Measurements from ENCODE around the gene KLHL42.

KLHL42 gene

GRCh38 chr12:27797301-27798025, 17.4 kb downstream of the KLHL42 start:
- no peak for DNase-seq (ENCODE audit: low read depth)
- no peak overlapping the region for H3K4me3 ChIP-seq (ENCODE audit: low read length)
- TF ChIP-seq CTCF (conservative IDR thresholded peaks at IDR 0.05; ENCODE audit: low read depth, low read length), result no peak

GRCh38 chr12:27800819-27801218, 20.8 kb downstream of the KLHL42 start:
- no peak overlapping the region for H3K4me3 ChIP-seq (ENCODE audit: low read length)
- no peak for TF ChIP-seq CTCF (conservative IDR thresholded peaks at IDR 0.05; ENCODE audit: low read depth, low read length)
- no peak for DNase-seq (ENCODE audit: low read depth)

- DNase-seq (ENCODE audit: low read depth), result no peak
- H3K4me3 ChIP-seq (ENCODE audit: low read length), result no peak overlapping the region
- no peak for TF ChIP-seq CTCF (conservative IDR thresholded peaks at IDR 0.05; ENCODE audit: low read depth, low read length)
Measured at GRCh38 chr12:27801630-27802029, 21.6 kb downstream of the KLHL42 start.

- DNase-seq (ENCODE audit: low read depth), result no peak
- no peak overlapping the region for H3K4me3 ChIP-seq (ENCODE audit: low read length)
- TF ChIP-seq CTCF (conservative IDR thresholded peaks at IDR 0.05; ENCODE audit: low read depth, low read length), result no peak
Measured at GRCh38 chr12:27802511-27802910, 22.5 kb downstream of the KLHL42 start.

GRCh38 chr12:27802936-27803335, 22.9 kb downstream of the KLHL42 start:
- H3K4me3 ChIP-seq (ENCODE audit: low read length), result no peak overlapping the region
- DNase-seq (ENCODE audit: low read depth), result no peak

GRCh38 chr12:27805238-27805637, 25.2 kb downstream of the KLHL42 start:
- H3K4me3 ChIP-seq (ENCODE audit: low read length), result no peak overlapping the region
- DNase-seq (ENCODE audit: low read depth), result no peak
- TF ChIP-seq CTCF (conservative IDR thresholded peaks at IDR 0.05; ENCODE audit: low read depth, low read length), result no peak

More at GRCh38 chr12:27802936-27803335, 22.9 kb downstream of the KLHL42 start:
- TF ChIP-seq CTCF (conservative IDR thresholded peaks at IDR 0.05; ENCODE audit: low read depth, low read length), result no peak

- no peak overlapping the region for H3K4me3 ChIP-seq (ENCODE audit: low read length)
- DNase-seq (ENCODE audit: low read depth), result no peak
- no peak for TF ChIP-seq CTCF (conservative IDR thresholded peaks at IDR 0.05; ENCODE audit: low read depth, low read length)
Measured at GRCh38 chr12:27806259-27806658, 26.2 kb downstream of the KLHL42 start.

Measured in retinal pigment epithelial cell (primary cell).